Dendritic cell treated with granulocyte-macrophage colony-stimulating factor and Interleukin-4, amounts not matched to agents 40 ng/mL and 50 ng/mL, for 4 days (primary cell): ENCODE measurements around the gene CNTN2.

ENCODE experiments used
- H3K27ac Mint-ChIP-seq: one replicate; pipeline ENCODE4 v1.8.0; 2022; ENCODE audit warnings: mild to moderate bottlenecking, mixed read lengths
- H3K27me3 Mint-ChIP-seq: one replicate; pipeline ENCODE4 v1.8.0; 2022; ENCODE audit warnings: mild to moderate bottlenecking, mixed read lengths
- H3K36me3 Mint-ChIP-seq: one replicate; pipeline ENCODE4 v1.8.0; 2022; ENCODE audit warnings: low read depth, mixed read lengths
- H3K4me1 Mint-ChIP-seq: one replicate; pipeline ENCODE4 v1.8.0; 2022; ENCODE audit warnings: low read depth, mixed read lengths
- H3K4me3 Mint-ChIP-seq: one replicate; pipeline ENCODE4 v1.8.0; 2022; ENCODE audit warnings: mild to moderate bottlenecking, moderate library complexity, mixed read lengths
- H3K9me3 Mint-ChIP-seq: one replicate; pipeline ENCODE4 v1.8.0; 2022; ENCODE audit warnings: mixed read lengths
- intact Hi-C: fragments of 100-400 bp; cut with micrococcal nuclease; formaldehyde crosslinking; loops from one replicate; pipeline ENCODE4 v1.15.0; 2022

Gene CNTN2

DNA sequence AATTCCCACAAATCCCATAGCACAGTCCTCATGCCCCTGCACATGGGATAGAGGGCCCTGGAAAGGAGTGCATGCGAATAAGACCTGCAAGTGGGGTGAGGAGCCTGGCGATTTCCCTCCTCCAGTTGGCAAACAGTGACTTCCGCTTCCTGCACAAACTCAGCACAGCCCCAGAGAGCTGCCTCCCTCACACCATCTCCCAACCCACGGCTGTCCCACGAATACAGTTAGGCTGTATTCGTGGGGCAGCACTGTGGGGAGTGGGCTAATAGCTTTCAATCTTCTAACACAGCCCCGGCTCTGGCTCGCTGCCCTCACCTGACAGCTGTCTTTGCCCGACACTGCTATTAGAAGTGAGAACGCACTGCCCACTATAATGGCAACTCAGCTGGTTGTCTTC lies 28.2 kb upstream of the CNTN2 start:
- Mint-ChIP-seq H3K27me3 (no peaks in the 10 kb centered on the region), H3K27ac (no peak overlapping the region), H3K36me3 (no peaks in the 10 kb centered on the region), H3K4me1 (peaks cover 12% of the 10 kb centered on the region), H3K4me3 (no peak overlapping the region), H3K9me3 (no peaks in the 10 kb centered on the region)
- intact Hi-C loops = no loop called here

DNA sequence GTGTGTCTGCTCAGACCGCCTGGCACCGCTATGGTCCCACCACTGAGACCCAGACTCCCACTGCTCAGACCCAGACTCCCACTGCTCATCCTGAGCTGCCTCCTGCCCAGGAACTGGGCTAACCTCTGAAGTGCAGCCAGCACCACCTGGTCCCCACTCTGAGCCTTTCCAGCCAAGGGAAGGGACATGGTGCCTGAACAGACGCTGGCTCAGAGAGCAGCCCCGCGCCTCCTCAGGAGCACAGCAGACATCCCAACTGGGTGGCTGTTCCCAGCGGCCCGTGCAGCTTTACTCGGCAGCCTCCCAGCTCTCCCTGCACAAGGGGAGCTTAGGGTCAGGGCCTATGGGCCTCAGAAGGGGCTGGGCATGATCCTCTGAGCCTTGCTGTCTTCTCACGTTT lies 27.8 kb upstream of the CNTN2 start:
- Mint-ChIP-seq H3K4me1 (peaks cover 12% of the 10 kb centered on the region), H3K36me3 (no peaks in the 10 kb centered on the region), H3K9me3 (no peaks in the 10 kb centered on the region), H3K27me3 (no peaks in the 10 kb centered on the region), H3K27ac (no peak overlapping the region), H3K4me3 (no peak overlapping the region)
- intact Hi-C loops = no loop called here

DNA sequence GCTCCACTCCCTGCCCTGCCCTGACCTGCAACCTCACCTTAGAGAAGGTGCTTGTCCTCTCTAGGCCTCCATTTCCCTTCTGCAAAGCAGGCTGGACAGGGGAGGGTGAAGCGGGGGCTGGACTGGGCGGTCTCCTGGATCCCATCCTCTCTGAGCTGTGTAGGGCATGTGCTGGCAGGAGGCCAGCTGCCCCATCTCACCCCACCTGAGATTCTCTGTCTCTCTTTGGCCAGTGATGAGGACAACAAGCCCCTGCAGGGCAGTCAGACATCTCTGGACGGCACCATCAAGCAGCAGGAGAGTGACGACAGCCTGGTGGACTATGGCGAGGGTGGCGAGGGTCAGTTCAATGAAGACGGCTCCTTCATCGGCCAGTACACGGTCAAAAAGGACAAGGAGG lies 26.9 kb upstream of the CNTN2 start:
- no peaks in the 10 kb centered on the region for H3K9me3 Mint-ChIP-seq
- peaks cover 12% of the 10 kb centered on the region for H3K4me1 Mint-ChIP-seq
- intact Hi-C loops = no loop called here
- H3K4me3 Mint-ChIP-seq = no peak overlapping the region
- peaks cover under 1% of the 10 kb centered on the region for H3K27me3 Mint-ChIP-seq
- no peaks in the 10 kb centered on the region for H3K36me3 Mint-ChIP-seq
- no peak overlapping the region for H3K27ac Mint-ChIP-seq

DNA sequence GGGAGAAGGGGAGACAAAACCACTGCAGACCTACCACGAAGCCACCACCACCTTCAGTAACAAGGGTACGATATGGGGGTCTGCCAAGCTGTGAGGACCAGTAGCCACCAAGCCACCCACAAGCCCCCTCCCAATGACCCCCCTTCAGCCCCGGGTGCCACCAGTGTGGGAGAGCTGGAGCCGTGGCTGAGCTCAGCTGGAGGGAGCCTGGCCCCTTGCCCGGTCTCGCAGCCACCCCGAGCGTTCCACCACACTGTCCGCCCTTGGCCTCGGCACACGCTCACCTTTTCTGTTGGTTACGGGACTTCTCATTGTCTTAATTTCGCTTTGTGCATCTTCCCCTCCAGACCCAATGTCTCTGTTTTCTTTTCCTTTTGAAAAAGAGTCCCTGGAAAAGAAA lies 26.4 kb upstream of the CNTN2 start:
- intact Hi-C loops = no loop called here
- H3K4me1 Mint-ChIP-seq = peaks cover 12% of the 10 kb centered on the region
- no peaks in the 10 kb centered on the region for H3K9me3 Mint-ChIP-seq
- H3K27me3 Mint-ChIP-seq = peaks cover 2% of the 10 kb centered on the region
- no peak overlapping the region for H3K4me3 Mint-ChIP-seq
- H3K27ac Mint-ChIP-seq = no peak overlapping the region
- H3K36me3 Mint-ChIP-seq = no peaks in the 10 kb centered on the region

DNA sequence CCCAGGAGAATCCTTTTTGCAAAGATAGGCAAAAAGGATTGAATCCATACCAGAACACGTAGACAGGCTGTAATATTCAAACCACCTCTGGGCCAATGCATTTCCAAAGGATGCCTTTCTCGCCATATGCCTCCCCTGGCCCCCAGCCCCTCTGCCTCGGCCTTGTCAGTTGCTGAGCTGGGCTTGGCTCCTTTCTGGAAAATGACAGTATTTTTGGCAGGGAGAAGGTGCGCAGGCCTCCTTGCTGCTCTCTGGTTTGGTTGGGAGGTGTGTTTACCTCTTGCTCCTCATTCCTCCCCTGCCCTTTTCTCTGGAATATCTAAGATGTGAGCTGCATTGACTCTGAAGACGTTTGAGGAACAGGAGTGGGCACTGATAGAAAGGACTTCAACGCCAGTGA lies 26.0 kb upstream of the CNTN2 start:
- peaks cover 2% of the 10 kb centered on the region for H3K27me3 Mint-ChIP-seq
- no peaks in the 10 kb centered on the region for H3K9me3 Mint-ChIP-seq
- no peaks in the 10 kb centered on the region for H3K36me3 Mint-ChIP-seq
- H3K27ac Mint-ChIP-seq = no peak overlapping the region
- intact Hi-C loops = no loop called here
- H3K4me1 Mint-ChIP-seq = peaks cover 12% of the 10 kb centered on the region
- no peak overlapping the region for H3K4me3 Mint-ChIP-seq

DNA sequence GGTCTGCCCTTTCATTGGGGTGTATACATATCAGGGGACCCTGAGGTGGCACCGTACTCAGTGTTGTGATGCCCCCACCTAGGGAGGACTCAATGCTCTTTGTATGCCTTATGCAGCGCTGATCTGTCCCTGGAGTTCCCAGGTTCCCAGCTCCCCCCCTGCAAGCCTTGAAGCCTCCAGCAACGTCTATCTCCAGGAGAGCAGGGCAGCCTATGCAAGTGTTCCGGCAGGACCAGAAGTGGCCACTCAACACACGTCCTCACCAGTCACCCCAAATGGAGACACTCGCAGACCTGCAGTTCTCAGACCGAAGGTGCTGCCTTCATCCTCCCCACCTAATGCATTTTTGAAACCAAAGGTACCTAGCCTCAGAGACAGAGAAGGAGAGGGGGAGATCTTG lies 25.2 kb upstream of the CNTN2 start:
- Mint-ChIP-seq H3K27ac (no peak overlapping the region), H3K36me3 (no peaks in the 10 kb centered on the region), H3K27me3 (peaks cover 6% of the 10 kb centered on the region), H3K4me1 (peaks cover 12% of the 10 kb centered on the region), H3K4me3 (no peak overlapping the region), H3K9me3 (no peaks in the 10 kb centered on the region)
- intact Hi-C loops = no loop called here

DNA sequence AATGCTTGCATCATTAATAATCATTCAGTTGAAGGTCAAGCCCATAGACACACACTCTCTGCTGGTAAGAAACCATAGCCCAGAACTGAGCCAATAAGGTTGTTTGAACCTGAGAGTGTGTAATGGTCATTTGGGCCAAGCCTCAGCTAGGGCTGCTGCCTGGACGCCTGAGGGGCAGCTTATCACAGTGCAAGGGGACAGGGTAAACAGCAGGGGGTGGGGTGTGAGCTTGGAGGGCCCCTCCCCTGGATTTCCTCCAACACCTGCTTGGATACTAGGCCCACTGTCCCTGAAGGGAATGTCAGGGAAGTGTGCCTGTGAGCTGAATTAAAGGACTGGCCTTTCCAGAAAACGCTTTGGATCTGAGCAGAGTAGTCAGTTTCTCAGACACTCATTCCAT lies 24.6 kb upstream of the CNTN2 start:
- H3K4me3 Mint-ChIP-seq = no peak overlapping the region
- H3K4me1 Mint-ChIP-seq = peaks cover 12% of the 10 kb centered on the region
- intact Hi-C loops = no loop called here
- H3K27me3 Mint-ChIP-seq = peaks cover 6% of the 10 kb centered on the region
- H3K36me3 Mint-ChIP-seq = no peaks in the 10 kb centered on the region
- no peaks in the 10 kb centered on the region for H3K9me3 Mint-ChIP-seq
- no peak overlapping the region for H3K27ac Mint-ChIP-seq

DNA sequence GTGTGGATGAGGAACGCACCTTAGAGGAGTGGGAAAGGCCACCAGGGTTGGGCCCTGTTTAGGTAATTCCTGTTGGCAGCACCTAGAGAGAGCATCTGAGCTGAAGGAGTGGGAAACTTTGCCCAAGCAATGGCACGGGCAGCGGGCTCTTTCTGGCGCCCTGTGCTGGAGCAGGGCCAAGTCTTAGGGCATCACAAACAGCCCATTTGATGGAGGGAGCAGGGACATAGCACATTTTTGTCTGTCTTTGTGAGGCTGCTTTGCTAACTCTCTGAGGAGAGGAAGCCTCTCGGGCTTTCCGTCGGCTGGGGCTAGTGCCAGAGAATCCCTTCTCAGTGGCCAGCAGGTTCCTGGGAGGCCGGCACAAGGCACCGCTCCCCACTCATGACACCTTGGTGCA lies 22.5 kb upstream of the CNTN2 start:
- Mint-ChIP-seq H3K27ac (no peak overlapping the region), H3K4me1 (no peaks in the 10 kb centered on the region), H3K27me3 (peaks cover 6% of the 10 kb centered on the region), H3K9me3 (no peaks in the 10 kb centered on the region), H3K36me3 (no peaks in the 10 kb centered on the region), H3K4me3 (no peak overlapping the region)
- intact Hi-C loops = no loop called here

DNA sequence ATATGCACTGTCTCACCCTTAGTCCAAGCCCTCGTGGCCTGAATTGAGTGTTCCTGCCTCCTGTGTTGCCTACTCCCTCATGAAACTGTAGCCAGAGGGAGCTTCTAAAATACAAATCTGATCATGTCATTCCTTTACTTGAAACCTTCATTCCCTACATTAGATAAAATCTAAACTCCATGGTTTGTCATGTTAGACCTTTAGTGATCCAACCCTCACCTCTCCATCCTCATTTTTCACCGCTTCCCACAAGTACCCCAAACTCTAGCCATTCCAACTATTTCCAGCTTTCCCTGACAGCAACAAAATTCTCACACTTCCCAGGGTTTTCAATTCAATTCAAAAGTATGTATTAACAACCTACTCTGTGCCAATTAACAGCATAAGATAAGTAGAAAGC lies 18.3 kb upstream of the CNTN2 start:
- H3K27me3 Mint-ChIP-seq = peaks cover 10% of the 10 kb centered on the region
- H3K36me3 Mint-ChIP-seq = no peaks in the 10 kb centered on the region
- H3K9me3 Mint-ChIP-seq = no peaks in the 10 kb centered on the region
- intact Hi-C loops = no loop called here
- no peaks in the 10 kb centered on the region for H3K4me1 Mint-ChIP-seq
- no peak overlapping the region for H3K27ac Mint-ChIP-seq
- H3K4me3 Mint-ChIP-seq = no peak overlapping the region

DNA sequence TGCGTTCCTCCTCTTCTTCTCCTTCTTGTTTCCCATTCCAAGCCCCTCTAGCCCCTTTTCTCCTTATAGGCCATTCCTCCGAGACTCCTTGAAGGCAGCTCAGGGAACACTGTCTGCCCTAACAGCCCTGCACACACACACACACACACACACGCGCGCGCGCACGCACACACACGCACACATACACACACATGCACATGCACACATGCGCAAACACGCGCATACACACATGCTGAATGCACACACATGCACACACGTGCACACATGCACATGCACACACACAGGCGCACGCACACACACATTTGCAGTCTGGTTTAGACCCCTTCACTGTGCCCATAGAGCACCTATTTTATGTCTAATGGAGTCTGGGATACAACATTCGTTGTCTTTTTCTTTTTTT lies 17.8 kb upstream of the CNTN2 start:
- intact Hi-C loops = no loop called here
- Mint-ChIP-seq H3K9me3 (no peaks in the 10 kb centered on the region), H3K27me3 (peaks cover 10% of the 10 kb centered on the region), H3K4me3 (no peak overlapping the region), H3K27ac (no peak overlapping the region), H3K4me1 (no peaks in the 10 kb centered on the region), H3K36me3 (no peaks in the 10 kb centered on the region)

DNA sequence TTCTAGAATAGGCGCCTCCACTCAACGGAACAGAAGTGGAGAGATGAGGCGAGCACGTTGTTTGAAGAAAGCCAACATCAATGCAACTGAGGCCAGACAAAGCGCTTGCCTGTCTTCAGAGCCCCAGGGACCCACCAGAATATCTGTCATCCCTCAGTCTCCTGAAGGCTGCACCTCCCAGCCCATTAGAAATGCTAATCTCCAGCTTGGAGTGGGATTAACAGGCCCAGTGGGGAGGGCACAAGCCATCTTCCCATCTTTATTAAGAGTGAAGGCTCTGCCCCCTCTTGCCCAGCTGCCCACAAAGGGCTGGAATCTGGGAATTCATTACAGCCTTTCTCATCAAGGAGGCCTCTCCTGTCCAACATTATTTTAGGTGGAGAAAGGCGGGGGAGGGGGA lies 16.8 kb upstream of the CNTN2 start:
- H3K27ac Mint-ChIP-seq = no peak overlapping the region
- peaks cover 8% of the 10 kb centered on the region for H3K27me3 Mint-ChIP-seq
- H3K4me1 Mint-ChIP-seq = no peaks in the 10 kb centered on the region
- H3K36me3 Mint-ChIP-seq = no peaks in the 10 kb centered on the region
- intact Hi-C loops = no loop called here
- H3K9me3 Mint-ChIP-seq = no peaks in the 10 kb centered on the region
- no peak overlapping the region for H3K4me3 Mint-ChIP-seq

DNA sequence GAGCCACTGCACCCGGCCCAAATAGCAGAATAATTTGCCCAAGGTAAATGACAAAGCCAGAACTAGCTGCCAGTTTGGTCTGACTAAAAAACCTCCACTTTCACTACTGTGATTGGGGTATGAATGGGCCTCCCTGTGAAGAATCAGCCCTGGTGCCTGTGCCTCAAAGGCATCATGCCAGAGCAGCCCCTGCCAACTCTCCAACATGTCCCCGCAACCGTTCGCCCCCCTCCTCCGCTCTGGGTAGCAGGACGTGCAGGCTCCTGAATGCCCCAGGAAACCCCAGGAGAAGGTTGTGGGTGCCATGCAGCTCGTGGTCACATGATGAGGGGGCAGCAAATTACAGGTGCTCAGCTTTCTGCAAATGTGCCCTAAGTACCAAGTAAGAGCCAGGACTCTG lies 14.6 kb upstream of the CNTN2 start:
- Mint-ChIP-seq H3K27ac (no peak overlapping the region), H3K4me3 (no peak overlapping the region), H3K36me3 (no peaks in the 10 kb centered on the region), H3K9me3 (no peaks in the 10 kb centered on the region), H3K27me3 (peaks cover 4% of the 10 kb centered on the region), H3K4me1 (no peaks in the 10 kb centered on the region)
- intact Hi-C loops = no loop called here

DNA sequence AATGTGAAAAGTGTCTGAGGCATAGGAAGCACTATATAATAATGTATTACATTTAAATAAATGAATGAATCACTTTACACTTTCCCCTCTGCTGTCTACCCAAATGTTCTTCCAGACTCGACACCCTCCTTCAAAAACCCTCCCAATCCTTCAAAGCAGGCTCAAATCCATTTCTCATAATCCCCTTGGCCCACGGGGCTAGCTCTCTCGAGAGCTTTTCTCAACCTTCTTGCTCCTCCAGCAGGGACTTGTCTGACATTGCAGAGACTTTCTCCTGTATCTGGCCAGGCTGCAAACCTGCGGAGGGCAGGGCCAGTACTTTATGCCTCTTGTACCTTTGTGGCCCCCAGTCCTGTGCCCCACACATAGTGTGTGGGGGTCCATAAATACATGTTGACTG lies 14.1 kb upstream of the CNTN2 start:
- intact Hi-C loops = no loop called here
- Mint-ChIP-seq H3K27me3 (peaks cover 4% of the 10 kb centered on the region), H3K27ac (no peak overlapping the region), H3K4me1 (no peaks in the 10 kb centered on the region), H3K9me3 (no peaks in the 10 kb centered on the region), H3K4me3 (no peak overlapping the region), H3K36me3 (no peaks in the 10 kb centered on the region)

DNA sequence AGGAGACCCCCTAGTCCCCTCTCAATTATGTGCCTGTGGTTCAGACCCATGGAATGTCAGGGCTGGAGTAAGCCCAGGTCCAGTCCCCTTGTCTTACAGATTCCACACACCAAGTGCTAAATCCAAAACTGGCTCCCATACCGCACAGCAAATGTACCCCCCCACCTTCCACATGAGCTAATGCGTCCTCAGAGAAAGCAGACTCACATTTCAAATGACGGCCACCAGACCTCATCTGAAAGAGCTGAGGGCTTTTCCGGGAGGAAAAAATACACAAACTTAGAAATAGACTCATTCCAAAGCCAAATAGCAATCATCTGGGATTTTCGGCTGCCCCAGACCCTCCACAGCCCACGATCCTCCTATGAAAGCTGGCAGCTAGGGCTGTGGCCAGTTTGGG lies 12.8 kb upstream of the CNTN2 start:
- intact Hi-C loops = no loop called here
- Mint-ChIP-seq H3K36me3 (no peaks in the 10 kb centered on the region), H3K4me3 (no peak overlapping the region), H3K27ac (no peak overlapping the region), H3K27me3 (peaks cover 4% of the 10 kb centered on the region), H3K9me3 (no peaks in the 10 kb centered on the region), H3K4me1 (no peaks in the 10 kb centered on the region)

DNA sequence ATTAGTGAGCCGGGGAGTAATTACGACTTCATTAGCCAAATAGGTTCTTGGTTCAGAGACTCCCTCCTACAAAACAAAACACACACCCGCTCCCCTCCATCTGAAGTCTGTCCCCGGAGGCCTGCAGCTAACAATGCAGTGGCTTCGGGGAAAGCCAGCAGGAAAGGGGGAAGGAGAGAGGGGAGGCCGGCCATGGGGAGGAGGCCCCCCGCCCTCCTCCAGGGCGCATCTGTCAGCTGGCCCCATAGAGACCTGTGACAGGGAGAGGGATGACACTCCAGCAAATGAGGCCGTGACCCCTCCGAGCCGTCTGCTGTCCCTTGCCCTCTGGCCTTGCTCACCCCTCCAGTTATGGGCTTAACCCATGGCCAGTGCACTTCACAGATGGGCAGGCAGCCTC lies 12.1 kb upstream of the CNTN2 start:
- Mint-ChIP-seq H3K9me3 (no peaks in the 10 kb centered on the region), H3K4me1 (no peaks in the 10 kb centered on the region), H3K27me3 (peaks cover 4% of the 10 kb centered on the region), H3K36me3 (no peaks in the 10 kb centered on the region), H3K4me3 (no peak overlapping the region), H3K27ac (no peak overlapping the region)
- intact Hi-C loops = no loop called here

DNA sequence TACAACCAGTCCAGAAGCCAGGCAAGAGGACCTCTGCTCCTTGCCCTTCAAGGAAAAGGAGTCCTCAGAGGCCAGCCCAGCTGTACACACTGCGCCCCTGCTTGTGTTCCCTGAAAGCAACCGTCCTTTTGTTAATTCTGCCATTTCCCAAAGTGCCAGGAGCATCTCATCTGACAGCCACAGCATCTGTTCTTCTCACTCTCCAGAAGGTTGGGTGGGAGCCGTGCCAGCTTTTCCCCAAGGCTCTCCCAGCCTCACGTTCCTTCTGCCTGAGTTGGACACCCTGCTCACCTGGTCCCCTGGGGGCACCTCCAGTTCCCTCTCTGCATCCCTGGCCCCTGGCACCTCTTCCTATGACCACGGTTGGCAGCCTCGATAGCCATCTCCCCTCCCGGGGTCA lies 10.5 kb upstream of the CNTN2 start:
- Mint-ChIP-seq H3K4me1 (no peaks in the 10 kb centered on the region), H3K27me3 (peaks cover 6% of the 10 kb centered on the region), H3K4me3 (no peak overlapping the region), H3K36me3 (no peaks in the 10 kb centered on the region), H3K9me3 (no peaks in the 10 kb centered on the region), H3K27ac (no peak overlapping the region)
- intact Hi-C loops = no loop called here
